ENCODE data around the gene ENOSF1. TPM values are rescaled to one million over a fixed set of nuclear protein-coding genes. Genes with fewer than 3 reads are reported as not detected.
A peak's percentile ranks its signal among the peaks of the same experiment; 100 is the strongest.

Gene ENOSF1
- total and polyA plus RNA-seq, 5 donors, result 38.7 to 59.8 (median 44.3) TPM

DNA sequence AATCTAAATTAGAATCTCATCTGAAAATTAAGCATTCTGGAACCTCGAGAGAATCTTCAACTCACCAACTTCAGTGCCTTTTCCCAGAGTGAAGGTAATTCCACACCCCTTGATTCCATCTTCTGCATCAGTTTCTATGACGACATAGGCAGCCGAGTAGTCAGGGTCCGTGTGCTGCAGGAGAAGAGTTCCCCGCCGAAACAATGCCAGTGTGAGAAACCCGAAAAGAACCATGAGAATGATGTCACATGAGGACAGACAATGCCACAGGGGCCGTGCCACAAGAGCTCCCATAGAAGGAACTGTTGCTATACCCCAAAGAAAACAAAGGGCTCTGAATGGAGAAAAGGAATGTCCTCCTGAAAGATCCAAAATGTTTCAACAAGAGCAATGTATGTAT lies 6.0 kb downstream of the ENOSF1 start:
- no peak overlapping the region for H3K4me3 ChIP-seq (ENCODE audit: low read length)
- peaks cover 7% of the 10 kb centered on the region for H3K4me1 ChIP-seq (ENCODE audit: control insufficient read depth, insufficient read depth, low read length)
- H3K27ac ChIP-seq (ENCODE audit: low read length), result no peak overlapping the region
- DNase-seq (no peak), ATAC-seq (no peak)
- H3K27me3 ChIP-seq (ENCODE audit: control insufficient read depth, insufficient read depth), result no peaks in the 10 kb centered on the region
- intact Hi-C loops (cut with DNase I), result loop anchor here in 1 of 4 donors (10.0 kb wide), 1 partner anchor 82 kb away; no protein-coding TSS in a partner anchor
- 87% methylated on average over 8 of the region's 8 CpGs for WGBS
- H3K9me3 ChIP-seq (ENCODE audit: control insufficient read depth, low read length), result no peaks in the 10 kb centered on the region

DNA sequence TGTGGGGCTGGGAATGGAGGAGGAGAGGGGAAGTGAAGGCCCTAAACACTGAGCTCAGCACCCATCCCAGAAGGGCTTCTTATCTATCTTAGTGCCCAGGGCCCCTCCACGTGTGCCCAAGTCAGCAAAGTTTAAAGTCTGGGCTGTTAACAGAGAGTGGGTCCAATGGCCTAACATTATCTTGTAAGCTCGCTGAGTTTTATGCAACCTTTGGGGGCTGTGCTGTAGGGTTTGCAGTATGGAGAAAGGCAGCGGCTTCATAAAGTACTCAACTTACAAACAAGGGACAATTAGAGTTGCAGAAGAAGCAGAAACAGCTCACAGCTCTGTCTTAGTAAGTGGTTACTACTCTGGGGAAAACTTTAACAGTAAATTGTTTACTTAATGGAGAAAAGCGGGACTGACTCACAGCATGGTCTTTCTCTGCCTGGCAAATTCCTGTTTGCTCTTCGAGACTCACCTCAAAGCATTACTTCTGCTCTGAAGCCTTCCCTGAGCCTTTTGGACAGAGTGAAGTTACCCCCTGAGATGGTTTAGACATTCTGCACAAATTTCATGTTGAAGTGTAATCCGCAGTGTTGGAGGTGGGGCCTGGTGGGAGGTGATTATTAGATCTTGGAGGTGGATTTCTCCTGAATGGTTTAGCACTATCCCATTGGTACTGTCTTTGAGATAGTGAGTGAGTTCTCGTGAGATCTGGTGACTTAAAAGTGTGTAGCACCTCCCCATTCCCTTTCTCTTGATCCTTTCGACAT lies 9.0 kb downstream of the ENOSF1 start:
- no peak for DNase-seq
- Histone ChIP-seq H3K9me3 (ENCODE audit: control insufficient read depth, low read length) (no peaks in the 10 kb centered on the region), H3K27ac (ENCODE audit: low read length) (no peak overlapping the region), H3K27me3 (ENCODE audit: control insufficient read depth, insufficient read depth) (no peaks in the 10 kb centered on the region), H3K4me1 (ENCODE audit: control insufficient read depth, insufficient read depth, low read length) (no peaks in the 10 kb centered on the region), H3K4me3 (ENCODE audit: low read length) (no peak overlapping the region)
- intact Hi-C loops (cut with DNase I), result loop anchor here in 1 of 4 donors (10.0 kb wide), 1 partner anchor 79 kb away; no protein-coding TSS in a partner anchor
- ATAC-seq, result peak in 1 of 2 donors; percentile 22
- WGBS, result 80% methylated on average over 8 of the region's 8 CpGs

DNA sequence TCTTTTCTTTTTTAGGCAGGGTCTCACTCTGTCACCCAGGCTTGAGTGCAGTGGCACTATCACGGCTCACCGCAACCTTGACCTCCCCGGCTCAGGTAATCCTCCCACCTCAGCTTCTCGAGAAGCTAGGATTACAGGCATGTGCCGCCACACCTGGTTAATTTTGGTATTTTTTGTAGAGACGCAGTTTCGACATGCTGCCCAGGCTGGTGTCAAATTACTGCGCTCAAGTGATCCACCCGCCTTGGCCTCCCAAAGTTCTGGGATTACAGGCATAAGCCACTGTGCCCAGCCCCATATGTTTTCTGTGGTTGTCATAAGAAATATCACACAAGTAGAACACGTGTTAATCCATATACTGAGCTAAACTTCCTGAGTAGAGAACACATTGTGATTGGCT lies 14.6 kb downstream of the ENOSF1 start:
- intact Hi-C loops (cut with DNase I), result no loop called here
- Histone ChIP-seq H3K4me3 (ENCODE audit: low read length) (no peak overlapping the region), H3K9me3 (ENCODE audit: control insufficient read depth, low read length) (no peaks in the 10 kb centered on the region), H3K27me3 (ENCODE audit: control insufficient read depth, insufficient read depth) (no peaks in the 10 kb centered on the region), H3K4me1 (ENCODE audit: control insufficient read depth, insufficient read depth, low read length) (no peaks in the 10 kb centered on the region), H3K27ac (ENCODE audit: low read length) (no peak overlapping the region)
- 81% methylated on average over 10 of the region's 10 CpGs for WGBS
- DNase-seq (no peak), ATAC-seq (no peak)

DNA sequence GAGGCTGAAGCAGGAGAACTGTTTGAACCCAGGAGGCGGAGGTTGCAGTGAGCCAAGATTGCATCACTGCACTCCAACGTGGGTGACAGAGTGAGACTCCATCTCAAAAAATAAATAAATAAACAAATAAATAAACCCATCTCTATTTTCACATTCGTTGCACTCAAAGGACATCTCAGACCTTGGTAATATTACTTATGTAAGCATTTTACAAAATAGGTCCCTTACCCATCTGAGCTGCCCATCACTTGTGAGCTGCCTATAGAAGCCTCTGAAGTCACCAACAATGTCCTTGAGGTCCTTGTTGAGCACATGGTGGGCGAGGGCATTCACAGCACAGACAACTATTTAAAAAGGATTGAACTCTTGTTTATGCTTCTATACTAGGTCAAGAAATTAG lies 15.4 kb downstream of the ENOSF1 start:
- Histone ChIP-seq H3K9me3 (ENCODE audit: control insufficient read depth, low read length) (no peaks in the 10 kb centered on the region), H3K27me3 (ENCODE audit: control insufficient read depth, insufficient read depth) (no peaks in the 10 kb centered on the region), H3K4me1 (ENCODE audit: control insufficient read depth, insufficient read depth, low read length) (no peaks in the 10 kb centered on the region), H3K4me3 (ENCODE audit: low read length) (no peak overlapping the region), H3K27ac (ENCODE audit: low read length) (no peak overlapping the region)
- intact Hi-C loops (cut with DNase I), result no loop called here
- ATAC-seq (no peak), DNase-seq (no peak)
- WGBS, result 97% methylated on average over 4 of the region's 4 CpGs

DNA sequence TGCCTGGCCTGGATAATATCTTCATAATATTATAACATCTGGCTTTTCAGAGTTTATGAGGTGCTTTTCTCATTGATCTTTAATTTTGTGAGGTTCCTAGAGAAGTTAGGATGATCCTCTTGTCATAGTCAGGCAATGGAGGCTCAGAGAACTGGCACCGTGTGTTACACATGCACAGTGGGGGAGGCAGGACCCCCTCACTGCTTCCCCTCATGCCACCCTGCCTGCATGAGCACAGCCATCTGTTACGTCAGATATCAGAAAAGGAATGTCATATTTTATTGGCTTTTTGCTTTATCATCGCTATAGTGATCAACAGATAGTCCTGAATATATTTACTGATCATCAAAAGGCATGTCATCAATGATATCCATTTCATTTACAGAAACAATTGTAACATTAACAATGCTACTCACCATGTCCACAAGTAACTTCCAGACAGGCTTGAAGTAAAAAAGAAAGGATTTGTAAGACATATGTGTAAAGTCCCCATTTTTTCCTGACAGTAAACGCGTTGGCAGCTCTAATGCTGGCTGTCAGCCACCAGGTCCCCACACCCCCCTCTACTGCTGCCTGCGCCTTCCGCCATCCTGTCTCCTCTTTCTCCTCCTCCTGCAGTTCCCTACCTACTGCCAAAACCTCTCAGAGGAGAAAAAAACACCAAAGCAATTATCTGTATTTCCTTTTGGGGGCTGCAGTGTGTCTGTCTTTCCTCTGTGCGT lies 18.8 kb downstream of the ENOSF1 start:
- H3K27ac ChIP-seq (ENCODE audit: low read length), result no peak overlapping the region
- DNase-seq (peak in 1 of 3 donors; percentile 64), ATAC-seq (peak; percentile 51 to 56)
- 51% methylated on average over 8 of the region's 8 CpGs for WGBS
- no peaks in the 10 kb centered on the region for H3K4me1 ChIP-seq (ENCODE audit: control insufficient read depth, insufficient read depth, low read length)
- H3K9me3 ChIP-seq (ENCODE audit: control insufficient read depth, low read length), result no peaks in the 10 kb centered on the region
- H3K4me3 ChIP-seq (ENCODE audit: low read length), result no peak overlapping the region
- intact Hi-C loops (cut with DNase I), result no loop called here
- H3K27me3 ChIP-seq (ENCODE audit: control insufficient read depth, insufficient read depth), result no peaks in the 10 kb centered on the region

DNA sequence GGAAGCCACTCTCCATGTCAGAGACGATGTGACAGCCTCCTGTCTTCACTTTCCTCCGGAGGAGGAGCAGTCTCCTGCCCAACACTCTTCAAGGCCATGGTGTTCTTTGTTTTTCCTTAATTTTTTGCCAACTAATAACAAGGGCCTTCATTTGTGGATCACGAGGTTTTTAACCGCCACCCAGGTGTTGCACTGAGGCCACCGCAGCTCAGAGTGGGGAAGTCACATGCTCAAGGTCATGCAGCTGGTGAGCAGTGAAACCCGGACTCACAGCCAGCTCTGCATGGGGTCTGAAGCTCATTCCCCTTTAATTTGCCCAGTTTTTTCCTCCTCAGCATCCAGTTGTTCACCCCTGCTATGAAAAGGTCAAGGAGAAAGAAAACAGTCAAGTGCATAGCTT lies 19.6 kb downstream of the ENOSF1 start:
- Histone ChIP-seq H3K4me1 (ENCODE audit: control insufficient read depth, insufficient read depth, low read length) (no peaks in the 10 kb centered on the region), H3K9me3 (ENCODE audit: control insufficient read depth, low read length) (no peaks in the 10 kb centered on the region), H3K4me3 (ENCODE audit: low read length) (no peak overlapping the region), H3K27ac (ENCODE audit: low read length) (peak overlapping the region; percentile 46), H3K27me3 (ENCODE audit: control insufficient read depth, insufficient read depth) (no peaks in the 10 kb centered on the region)
- 78% methylated on average over 6 of the region's 6 CpGs for WGBS
- ATAC-seq (no peak), DNase-seq (no peak)
- intact Hi-C loops (cut with DNase I), result no loop called here

DNA sequence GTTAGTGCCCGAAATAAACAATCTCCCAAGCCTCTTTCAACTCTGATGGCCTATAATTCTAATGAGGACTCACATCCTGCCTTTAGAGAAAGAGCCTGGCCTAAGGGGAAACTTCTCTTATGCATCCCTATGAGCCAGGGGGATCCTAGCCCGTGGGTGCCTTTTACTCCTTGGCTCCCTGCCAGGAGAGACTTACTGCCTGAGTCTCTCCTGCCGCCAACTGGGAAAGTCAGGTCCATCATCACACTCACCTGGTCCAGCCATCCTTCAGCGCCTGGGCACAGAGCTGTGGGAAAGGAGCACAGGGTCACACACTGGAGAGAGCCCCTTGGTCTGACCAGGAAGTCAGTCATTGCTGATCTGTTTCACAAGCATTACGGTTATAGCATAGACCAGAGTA lies 24.1 kb downstream of the ENOSF1 start:
- H3K9me3 ChIP-seq (ENCODE audit: control insufficient read depth, low read length), result no peaks in the 10 kb centered on the region
- no peak for DNase-seq
- intact Hi-C loops (cut with DNase I), result no loop called here
- 81% methylated on average over 5 of the region's 5 CpGs for WGBS
- H3K27me3 ChIP-seq (ENCODE audit: control insufficient read depth, insufficient read depth), result no peaks in the 10 kb centered on the region
- no peak overlapping the region for H3K27ac ChIP-seq (ENCODE audit: low read length)
- ATAC-seq, result no peak
- H3K4me1 ChIP-seq (ENCODE audit: control insufficient read depth, insufficient read depth, low read length), result no peaks in the 10 kb centered on the region
- no peak overlapping the region for H3K4me3 ChIP-seq (ENCODE audit: low read length)

DNA sequence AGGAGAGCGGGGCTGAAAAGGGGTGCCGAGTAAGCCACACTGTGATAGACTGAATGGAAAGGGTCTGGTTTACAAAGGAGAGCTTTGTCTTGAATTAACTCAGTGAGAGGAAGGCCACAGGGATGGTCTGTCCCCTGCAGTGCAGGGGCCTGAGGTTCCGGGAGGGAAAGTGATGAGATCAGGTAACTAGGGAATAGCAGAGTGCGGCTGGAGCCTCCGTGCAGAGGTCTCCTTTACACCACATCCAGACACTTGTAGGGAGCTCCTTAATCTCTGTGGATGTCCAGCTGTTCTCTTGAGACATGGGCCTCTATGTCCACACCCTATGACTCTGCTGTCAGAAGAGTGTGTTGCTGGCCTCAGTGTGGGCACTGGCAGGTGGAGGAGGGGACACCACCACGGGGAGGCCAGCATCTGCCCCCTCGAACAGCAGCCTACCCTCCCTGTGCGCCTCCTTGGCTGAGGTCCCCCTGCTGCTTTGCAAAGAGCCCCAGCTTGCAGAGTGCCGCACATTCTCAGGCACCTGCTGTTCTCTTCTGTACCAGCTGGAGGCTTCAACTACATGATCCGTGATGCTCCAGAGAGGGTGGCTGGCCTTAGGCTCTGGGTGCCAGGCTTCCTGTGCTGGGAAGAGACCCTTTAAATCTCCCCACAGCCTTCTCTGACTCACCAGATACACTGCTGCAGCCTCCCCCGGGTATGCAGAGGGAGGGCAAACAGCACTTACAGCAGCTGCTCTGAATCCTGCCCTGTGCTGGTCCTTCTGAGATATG lies 25.9 kb downstream of the ENOSF1 start:
- no peak overlapping the region for H3K4me3 ChIP-seq (ENCODE audit: low read length)
- H3K27me3 ChIP-seq (ENCODE audit: control insufficient read depth, insufficient read depth), result no peaks in the 10 kb centered on the region
- DNase-seq (peak in 1 of 3 donors; percentile 41), ATAC-seq (peak; percentile 11 to 36)
- 80% methylated on average over 11 of the region's 11 CpGs for WGBS
- H3K4me1 ChIP-seq (ENCODE audit: control insufficient read depth, insufficient read depth, low read length), result no peaks in the 10 kb centered on the region
- no peak overlapping the region for H3K27ac ChIP-seq (ENCODE audit: low read length)
- intact Hi-C loops (cut with DNase I), result no loop called here
- H3K9me3 ChIP-seq (ENCODE audit: control insufficient read depth, low read length), result no peaks in the 10 kb centered on the region

DNA sequence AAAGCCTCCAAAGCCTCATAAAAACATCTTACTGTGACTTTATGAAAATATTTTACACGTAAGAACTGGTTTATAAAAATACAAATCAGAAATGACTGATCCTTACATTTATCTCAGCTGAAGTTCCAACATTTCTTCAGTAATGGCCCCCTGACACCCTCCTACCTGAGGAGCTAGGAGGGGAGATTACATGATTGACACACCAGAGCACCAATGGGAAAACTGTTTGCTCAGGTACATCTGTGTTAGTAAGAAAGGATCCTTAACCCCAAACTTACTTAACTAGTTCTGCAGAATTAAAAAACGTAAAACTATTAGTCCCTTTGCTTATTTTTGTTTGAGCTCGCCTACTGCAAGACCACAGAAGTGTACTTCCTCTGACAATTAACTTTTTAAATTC lies 27.0 kb downstream of the ENOSF1 start:
- DNase-seq (no peak), ATAC-seq (no peak)
- intact Hi-C loops (cut with DNase I), result no loop called here
- H3K9me3 ChIP-seq (ENCODE audit: control insufficient read depth, low read length), result no peaks in the 10 kb centered on the region
- WGBS, result 92% methylated on average over 3 of the region's 3 CpGs
- H3K4me3 ChIP-seq (ENCODE audit: low read length), result no peak overlapping the region
- no peak overlapping the region for H3K27ac ChIP-seq (ENCODE audit: low read length)
- H3K4me1 ChIP-seq (ENCODE audit: control insufficient read depth, insufficient read depth, low read length), result no peaks in the 10 kb centered on the region
- H3K27me3 ChIP-seq (ENCODE audit: control insufficient read depth, insufficient read depth), result no peaks in the 10 kb centered on the region

DNA sequence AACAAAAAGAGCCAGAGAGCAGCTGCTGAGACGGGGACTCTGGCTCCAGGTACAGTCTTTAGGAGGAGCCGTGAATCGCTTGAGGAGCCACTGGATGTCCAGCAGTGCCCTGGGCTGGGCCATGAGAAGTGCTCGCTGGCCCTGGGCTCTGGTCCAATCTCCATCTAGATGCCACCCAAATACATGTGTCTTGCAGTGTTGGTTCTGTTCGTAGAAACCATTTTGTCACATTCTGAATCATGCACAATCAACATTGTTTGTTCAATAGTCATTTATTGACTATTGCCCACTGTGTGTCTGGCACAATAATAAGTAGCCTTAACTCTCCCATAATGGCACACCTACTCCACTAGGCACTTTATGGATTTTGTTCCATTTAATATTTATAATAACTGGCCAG lies 28.9 kb downstream of the ENOSF1 start:
- no peak for ATAC-seq
- H3K9me3 ChIP-seq (ENCODE audit: control insufficient read depth, low read length), result no peaks in the 10 kb centered on the region
- intact Hi-C loops (cut with DNase I), result no loop called here
- DNase-seq, result no peak
- 86% methylated on average over 5 of the region's 5 CpGs for WGBS
- H3K4me1 ChIP-seq (ENCODE audit: control insufficient read depth, insufficient read depth, low read length), result no peaks in the 10 kb centered on the region
- H3K4me3 ChIP-seq (ENCODE audit: low read length), result no peak overlapping the region
- no peaks in the 10 kb centered on the region for H3K27me3 ChIP-seq (ENCODE audit: control insufficient read depth, insufficient read depth)
- H3K27ac ChIP-seq (ENCODE audit: low read length), result no peak overlapping the region

DNA sequence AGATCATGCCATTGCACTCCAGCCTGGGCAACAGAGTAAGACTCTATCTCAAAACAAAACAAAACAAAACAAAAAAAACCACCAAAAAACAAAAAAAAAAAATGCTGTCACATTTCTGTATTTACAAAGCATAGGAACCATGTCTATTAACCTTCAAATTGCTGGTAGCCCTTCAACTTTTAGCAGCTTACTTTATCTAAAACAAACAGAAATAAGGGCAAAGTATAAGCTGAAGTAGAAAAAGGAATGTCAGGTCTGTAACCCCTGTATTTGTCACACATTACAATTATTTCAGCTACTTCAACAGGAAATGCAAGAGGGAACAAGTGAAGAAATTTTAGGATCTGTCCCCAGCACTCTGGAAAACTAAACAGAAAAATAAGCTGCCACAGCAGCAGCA lies 29.6 kb downstream of the ENOSF1 start:
- ATAC-seq, result no peak
- no peak for DNase-seq
- intact Hi-C loops (cut with DNase I), result no loop called here
- H3K9me3 ChIP-seq (ENCODE audit: control insufficient read depth, low read length), result no peaks in the 10 kb centered on the region
- no peaks in the 10 kb centered on the region for H3K4me1 ChIP-seq (ENCODE audit: control insufficient read depth, insufficient read depth, low read length)
- H3K27me3 ChIP-seq (ENCODE audit: control insufficient read depth, insufficient read depth), result no peaks in the 10 kb centered on the region
- no peak overlapping the region for H3K4me3 ChIP-seq (ENCODE audit: low read length)
- H3K27ac ChIP-seq (ENCODE audit: low read length), result no peak overlapping the region

Measured in right cardiac atrium (tissue), 5 donors.